HEK293 (cell line): ENCODE results near the gene FILIP1.

Source experiments
- BCL11A ChIP-seq: fragments of 450-650 bp; formaldehyde crosslinking; IDR thresholded peaks from 2 replicates; pipeline ENCODE4 v1.5.1; 2016; ENCODE audit warnings: low read depth, missing biosample characterization, missing genetic modification characterization
- GLIS2 ChIP-seq: fragments of 450-650 bp; formaldehyde crosslinking; IDR thresholded peaks from 2 replicates; pipeline ENCODE4 v1.5.1; 2016; ENCODE audit warnings: missing biosample characterization, missing genetic modification characterization
- HOXD13 ChIP-seq: sonication (generic); formaldehyde crosslinking; IDR thresholded peaks from 2 replicates; pipeline ENCODE4 v1.8.0; 2022; ENCODE audit warnings: missing genetic modification reagents, borderline replicate concordance
- OVOL3 ChIP-seq: fragments of 450-650 bp; formaldehyde crosslinking; IDR thresholded peaks from 2 replicates; pipeline ENCODE4 v1.5.1; 2016; ENCODE audit warnings: missing biosample characterization, missing genetic modification characterization
- PRDM1 ChIP-seq: fragments of 450-650 bp; formaldehyde crosslinking; IDR thresholded peaks from 2 replicates; pipeline ENCODE4; 2016; ENCODE audit warnings: missing biosample characterization, missing genetic modification characterization
- SP7 ChIP-seq: fragments of 450-650 bp; formaldehyde crosslinking; IDR thresholded peaks from 2 replicates; pipeline ENCODE4 v1.5.1; 2016; ENCODE audit warnings: missing biosample characterization, missing genetic modification characterization
- ZBTB1 ChIP-seq: fragments of 450-650 bp; formaldehyde crosslinking; IDR thresholded peaks from 2 replicates; pipeline ENCODE4 v1.5.1; 2016; ENCODE audit warnings: missing biosample characterization, missing genetic modification characterization
- ZBTB17 ChIP-seq: fragments of 450-650 bp; formaldehyde crosslinking; IDR thresholded peaks from 2 replicates; pipeline ENCODE4 v1.5.1; 2016; ENCODE audit warnings: missing biosample characterization, missing genetic modification characterization
- ZBTB21 ChIP-seq: fragments of 450-650 bp; formaldehyde crosslinking; IDR thresholded peaks from 2 replicates; pipeline ENCODE4 v1.5.1; 2017; ENCODE audit warnings: missing biosample characterization, missing genetic modification characterization
- ZBTB48 ChIP-seq: fragments of 450-650 bp; formaldehyde crosslinking; IDR thresholded peaks from 2 replicates; pipeline ENCODE4 v1.5.1; 2016; ENCODE audit warnings: missing biosample characterization, missing genetic modification characterization
- ZBTB7A ChIP-seq: fragments of 450-650 bp; formaldehyde crosslinking; IDR thresholded peaks from 2 replicates; pipeline ENCODE4 v1.5.1; 2016; ENCODE audit warnings: low read depth, missing biosample characterization, missing genetic modification characterization
- ZFP37 ChIP-seq: fragments of 450-650 bp; formaldehyde crosslinking; IDR thresholded peaks from 2 replicates; pipeline ENCODE4 v1.5.1; 2016; ENCODE audit warnings: missing biosample characterization, missing genetic modification characterization
- ZNF174 ChIP-seq: fragments of 450-650 bp; formaldehyde crosslinking; IDR thresholded peaks from 2 replicates; pipeline ENCODE4 v1.5.0; 2017; ENCODE audit warnings: missing biosample characterization, mild to moderate bottlenecking, missing genetic modification characterization
- ZNF184 ChIP-seq: fragments of 450-650 bp; IDR thresholded peaks from 2 replicates; pipeline ENCODE4 v1.5.1; 2018; ENCODE audit warnings: missing biosample characterization, mild to moderate bottlenecking, missing genetic modification characterization
- ZNF2 ChIP-seq: fragments of 450-650 bp; formaldehyde crosslinking; IDR thresholded peaks from 2 replicates; pipeline ENCODE4 v1.5.1; 2016; ENCODE audit warnings: missing biosample characterization, missing genetic modification characterization
- ZNF24 ChIP-seq: fragments of 450-650 bp; formaldehyde crosslinking; IDR thresholded peaks from 2 replicates; pipeline ENCODE4 v1.5.1; 2016; ENCODE audit warnings: missing biosample characterization, missing genetic modification characterization
- ZNF501 ChIP-seq: fragments of 450-650 bp; formaldehyde crosslinking; IDR thresholded peaks from 2 replicates; pipeline ENCODE4 v1.5.1; 2016; ENCODE audit warnings: missing biosample characterization, missing genetic modification characterization
- ZNF658 ChIP-seq: fragments of 450-650 bp; formaldehyde crosslinking; IDR thresholded peaks from 2 replicates; pipeline ENCODE4; 2016; ENCODE audit warnings: missing biosample characterization, missing genetic modification characterization
- ZNF664 ChIP-seq: fragments of 450-650 bp; formaldehyde crosslinking; IDR thresholded peaks from 2 replicates; pipeline ENCODE4 v1.5.1; 2016; ENCODE audit warnings: missing biosample characterization, missing genetic modification characterization
- TF ChIP-seq, protein P1 (sequence below): fragments of 450-650 bp; formaldehyde crosslinking; IDR thresholded peaks from 2 replicates; pipeline ENCODE4 v1.5.1; 2016; ENCODE audit warnings: missing biosample characterization, missing genetic modification characterization
- TF ChIP-seq, protein P2 (sequence below): fragments of 450-650 bp; formaldehyde crosslinking; IDR thresholded peaks from 2 replicates; pipeline ENCODE4 v1.5.1; 2016; ENCODE audit warnings: missing biosample characterization, missing genetic modification characterization
- TF ChIP-seq, protein P3 (sequence below): fragments of 450-650 bp; formaldehyde crosslinking; IDR thresholded peaks from 2 replicates; pipeline ENCODE4 v1.5.1; 2016; ENCODE audit warnings: missing biosample characterization, missing genetic modification characterization, borderline replicate concordance
- TF ChIP-seq, protein P4 (sequence below): fragments of 450-650 bp; formaldehyde crosslinking; IDR thresholded peaks from 2 replicates; pipeline ENCODE4 v1.5.1; 2016; ENCODE audit warnings: missing biosample characterization, missing genetic modification characterization
- TF ChIP-seq, protein P5 (sequence below): fragments of 450-650 bp; formaldehyde crosslinking; IDR thresholded peaks from 2 replicates; pipeline ENCODE4 v1.5.1; 2016; ENCODE audit warnings: missing biosample characterization, missing genetic modification characterization, borderline replicate concordance
- TF ChIP-seq, protein P6 (sequence below): fragments of 450-650 bp; formaldehyde crosslinking; IDR thresholded peaks from 2 replicates; pipeline ENCODE4 v1.5.1; 2016; ENCODE audit warnings: missing biosample characterization, missing genetic modification characterization

Gene FILIP1

DNA sequence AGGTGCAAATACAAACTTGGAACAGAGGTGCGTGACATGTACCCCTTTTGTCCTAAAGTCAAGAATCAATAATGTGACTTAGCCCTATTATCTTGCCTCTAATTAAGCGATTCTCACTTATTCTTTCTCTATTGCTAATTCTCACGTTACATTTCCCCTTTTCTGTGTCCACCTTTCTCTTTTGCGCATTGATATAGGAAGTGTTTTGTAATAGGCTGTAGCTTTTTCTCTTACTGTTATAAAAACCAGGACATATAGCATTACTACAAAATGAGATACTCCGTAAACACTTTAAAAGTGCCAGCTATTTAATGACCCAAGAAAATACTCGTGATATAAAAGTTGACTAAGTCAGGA, 208.3 kb downstream of the FILIP1 start (continued):
- TF ChIP-seq, protein P1, sequence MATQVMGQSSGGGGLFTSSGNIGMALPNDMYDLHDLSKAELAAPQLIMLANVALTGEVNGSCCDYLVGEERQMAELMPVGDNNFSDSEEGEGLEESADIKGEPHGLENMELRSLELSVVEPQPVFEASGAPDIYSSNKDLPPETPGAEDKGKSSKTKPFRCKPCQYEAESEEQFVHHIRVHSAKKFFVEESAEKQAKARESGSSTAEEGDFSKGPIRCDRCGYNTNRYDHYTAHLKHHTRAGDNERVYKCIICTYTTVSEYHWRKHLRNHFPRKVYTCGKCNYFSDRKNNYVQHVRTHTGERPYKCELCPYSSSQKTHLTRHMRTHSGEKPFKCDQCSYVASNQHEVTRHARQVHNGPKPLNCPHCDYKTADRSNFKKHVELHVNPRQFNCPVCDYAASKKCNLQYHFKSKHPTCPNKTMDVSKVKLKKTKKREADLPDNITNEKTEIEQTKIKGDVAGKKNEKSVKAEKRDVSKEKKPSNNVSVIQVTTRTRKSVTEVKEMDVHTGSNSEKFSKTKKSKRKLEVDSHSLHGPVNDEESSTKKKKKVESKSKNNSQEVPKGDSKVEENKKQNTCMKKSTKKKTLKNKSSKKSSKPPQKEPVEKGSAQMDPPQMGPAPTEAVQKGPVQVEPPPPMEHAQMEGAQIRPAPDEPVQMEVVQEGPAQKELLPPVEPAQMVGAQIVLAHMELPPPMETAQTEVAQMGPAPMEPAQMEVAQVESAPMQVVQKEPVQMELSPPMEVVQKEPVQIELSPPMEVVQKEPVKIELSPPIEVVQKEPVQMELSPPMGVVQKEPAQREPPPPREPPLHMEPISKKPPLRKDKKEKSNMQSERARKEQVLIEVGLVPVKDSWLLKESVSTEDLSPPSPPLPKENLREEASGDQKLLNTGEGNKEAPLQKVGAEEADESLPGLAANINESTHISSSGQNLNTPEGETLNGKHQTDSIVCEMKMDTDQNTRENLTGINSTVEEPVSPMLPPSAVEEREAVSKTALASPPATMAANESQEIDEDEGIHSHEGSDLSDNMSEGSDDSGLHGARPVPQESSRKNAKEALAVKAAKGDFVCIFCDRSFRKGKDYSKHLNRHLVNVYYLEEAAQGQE (tag by site-specific recombination) = 0 out of 2 replicates have a peak, but pooled peaks have one; percentile 8
- TF ChIP-seq HOXD13 (CRISPR knock-in tag) (0 out of 2 replicates have a peak, but pooled peaks have one; percentile 7), OVOL3 (no peak), ZBTB21 (no peak), PRDM1 (peak; percentile 91), ZFP37 (tag by site-specific recombination) (0 out of 2 replicates have a peak, but pooled peaks have one; percentile 54), ZBTB7A (tag by site-specific recombination) (no peak), BCL11A (tag by site-specific recombination) (peak; percentile 47; the same call in 1 of the 2 replicates), ZBTB1 (no peak), ZNF184 (tag by site-specific recombination) (no peak), ZNF2 (tag by site-specific recombination) (no peak; the same call in 1 of the 2 replicates), ZBTB48 (tag by site-specific recombination) (no peak), ZNF664 (tag by site-specific recombination) (peak; percentile 34; the same call in 1 of the 2 replicates), ZBTB17 (tag by site-specific recombination) (no peak), ZNF174 (no peak), SP7 (tag by site-specific recombination) (no peak), ZNF501 (tag by site-specific recombination) (0 out of 2 replicates have a peak, but pooled peaks have one; percentile 29), ZNF658 (no peak), GLIS2 (no peak), ZNF24 (tag by site-specific recombination) (no peak)
- TF ChIP-seq, protein P2, sequence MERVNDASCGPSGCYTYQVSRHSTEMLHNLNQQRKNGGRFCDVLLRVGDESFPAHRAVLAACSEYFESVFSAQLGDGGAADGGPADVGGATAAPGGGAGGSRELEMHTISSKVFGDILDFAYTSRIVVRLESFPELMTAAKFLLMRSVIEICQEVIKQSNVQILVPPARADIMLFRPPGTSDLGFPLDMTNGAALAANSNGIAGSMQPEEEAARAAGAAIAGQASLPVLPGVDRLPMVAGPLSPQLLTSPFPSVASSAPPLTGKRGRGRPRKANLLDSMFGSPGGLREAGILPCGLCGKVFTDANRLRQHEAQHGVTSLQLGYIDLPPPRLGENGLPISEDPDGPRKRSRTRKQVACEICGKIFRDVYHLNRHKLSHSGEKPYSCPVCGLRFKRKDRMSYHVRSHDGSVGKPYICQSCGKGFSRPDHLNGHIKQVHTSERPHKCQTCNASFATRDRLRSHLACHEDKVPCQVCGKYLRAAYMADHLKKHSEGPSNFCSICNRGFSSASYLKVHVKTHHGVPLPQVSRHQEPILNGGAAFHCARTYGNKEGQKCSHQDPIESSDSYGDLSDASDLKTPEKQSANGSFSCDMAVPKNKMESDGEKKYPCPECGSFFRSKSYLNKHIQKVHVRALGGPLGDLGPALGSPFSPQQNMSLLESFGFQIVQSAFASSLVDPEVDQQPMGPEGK (tag by site-specific recombination) = no peak
- TF ChIP-seq, protein P3, sequence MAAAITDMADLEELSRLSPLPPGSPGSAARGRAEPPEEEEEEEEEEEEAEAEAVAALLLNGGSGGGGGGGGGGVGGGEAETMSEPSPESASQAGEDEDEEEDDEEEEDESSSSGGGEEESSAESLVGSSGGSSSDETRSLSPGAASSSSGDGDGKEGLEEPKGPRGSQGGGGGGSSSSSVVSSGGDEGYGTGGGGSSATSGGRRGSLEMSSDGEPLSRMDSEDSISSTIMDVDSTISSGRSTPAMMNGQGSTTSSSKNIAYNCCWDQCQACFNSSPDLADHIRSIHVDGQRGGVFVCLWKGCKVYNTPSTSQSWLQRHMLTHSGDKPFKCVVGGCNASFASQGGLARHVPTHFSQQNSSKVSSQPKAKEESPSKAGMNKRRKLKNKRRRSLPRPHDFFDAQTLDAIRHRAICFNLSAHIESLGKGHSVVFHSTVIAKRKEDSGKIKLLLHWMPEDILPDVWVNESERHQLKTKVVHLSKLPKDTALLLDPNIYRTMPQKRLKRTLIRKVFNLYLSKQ (tag by site-specific recombination) = no peak
- TF ChIP-seq, protein P4, sequence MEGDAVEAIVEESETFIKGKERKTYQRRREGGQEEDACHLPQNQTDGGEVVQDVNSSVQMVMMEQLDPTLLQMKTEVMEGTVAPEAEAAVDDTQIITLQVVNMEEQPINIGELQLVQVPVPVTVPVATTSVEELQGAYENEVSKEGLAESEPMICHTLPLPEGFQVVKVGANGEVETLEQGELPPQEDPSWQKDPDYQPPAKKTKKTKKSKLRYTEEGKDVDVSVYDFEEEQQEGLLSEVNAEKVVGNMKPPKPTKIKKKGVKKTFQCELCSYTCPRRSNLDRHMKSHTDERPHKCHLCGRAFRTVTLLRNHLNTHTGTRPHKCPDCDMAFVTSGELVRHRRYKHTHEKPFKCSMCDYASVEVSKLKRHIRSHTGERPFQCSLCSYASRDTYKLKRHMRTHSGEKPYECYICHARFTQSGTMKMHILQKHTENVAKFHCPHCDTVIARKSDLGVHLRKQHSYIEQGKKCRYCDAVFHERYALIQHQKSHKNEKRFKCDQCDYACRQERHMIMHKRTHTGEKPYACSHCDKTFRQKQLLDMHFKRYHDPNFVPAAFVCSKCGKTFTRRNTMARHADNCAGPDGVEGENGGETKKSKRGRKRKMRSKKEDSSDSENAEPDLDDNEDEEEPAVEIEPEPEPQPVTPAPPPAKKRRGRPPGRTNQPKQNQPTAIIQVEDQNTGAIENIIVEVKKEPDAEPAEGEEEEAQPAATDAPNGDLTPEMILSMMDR (tag by site-specific recombination) = no peak
- TF ChIP-seq, protein P5, sequence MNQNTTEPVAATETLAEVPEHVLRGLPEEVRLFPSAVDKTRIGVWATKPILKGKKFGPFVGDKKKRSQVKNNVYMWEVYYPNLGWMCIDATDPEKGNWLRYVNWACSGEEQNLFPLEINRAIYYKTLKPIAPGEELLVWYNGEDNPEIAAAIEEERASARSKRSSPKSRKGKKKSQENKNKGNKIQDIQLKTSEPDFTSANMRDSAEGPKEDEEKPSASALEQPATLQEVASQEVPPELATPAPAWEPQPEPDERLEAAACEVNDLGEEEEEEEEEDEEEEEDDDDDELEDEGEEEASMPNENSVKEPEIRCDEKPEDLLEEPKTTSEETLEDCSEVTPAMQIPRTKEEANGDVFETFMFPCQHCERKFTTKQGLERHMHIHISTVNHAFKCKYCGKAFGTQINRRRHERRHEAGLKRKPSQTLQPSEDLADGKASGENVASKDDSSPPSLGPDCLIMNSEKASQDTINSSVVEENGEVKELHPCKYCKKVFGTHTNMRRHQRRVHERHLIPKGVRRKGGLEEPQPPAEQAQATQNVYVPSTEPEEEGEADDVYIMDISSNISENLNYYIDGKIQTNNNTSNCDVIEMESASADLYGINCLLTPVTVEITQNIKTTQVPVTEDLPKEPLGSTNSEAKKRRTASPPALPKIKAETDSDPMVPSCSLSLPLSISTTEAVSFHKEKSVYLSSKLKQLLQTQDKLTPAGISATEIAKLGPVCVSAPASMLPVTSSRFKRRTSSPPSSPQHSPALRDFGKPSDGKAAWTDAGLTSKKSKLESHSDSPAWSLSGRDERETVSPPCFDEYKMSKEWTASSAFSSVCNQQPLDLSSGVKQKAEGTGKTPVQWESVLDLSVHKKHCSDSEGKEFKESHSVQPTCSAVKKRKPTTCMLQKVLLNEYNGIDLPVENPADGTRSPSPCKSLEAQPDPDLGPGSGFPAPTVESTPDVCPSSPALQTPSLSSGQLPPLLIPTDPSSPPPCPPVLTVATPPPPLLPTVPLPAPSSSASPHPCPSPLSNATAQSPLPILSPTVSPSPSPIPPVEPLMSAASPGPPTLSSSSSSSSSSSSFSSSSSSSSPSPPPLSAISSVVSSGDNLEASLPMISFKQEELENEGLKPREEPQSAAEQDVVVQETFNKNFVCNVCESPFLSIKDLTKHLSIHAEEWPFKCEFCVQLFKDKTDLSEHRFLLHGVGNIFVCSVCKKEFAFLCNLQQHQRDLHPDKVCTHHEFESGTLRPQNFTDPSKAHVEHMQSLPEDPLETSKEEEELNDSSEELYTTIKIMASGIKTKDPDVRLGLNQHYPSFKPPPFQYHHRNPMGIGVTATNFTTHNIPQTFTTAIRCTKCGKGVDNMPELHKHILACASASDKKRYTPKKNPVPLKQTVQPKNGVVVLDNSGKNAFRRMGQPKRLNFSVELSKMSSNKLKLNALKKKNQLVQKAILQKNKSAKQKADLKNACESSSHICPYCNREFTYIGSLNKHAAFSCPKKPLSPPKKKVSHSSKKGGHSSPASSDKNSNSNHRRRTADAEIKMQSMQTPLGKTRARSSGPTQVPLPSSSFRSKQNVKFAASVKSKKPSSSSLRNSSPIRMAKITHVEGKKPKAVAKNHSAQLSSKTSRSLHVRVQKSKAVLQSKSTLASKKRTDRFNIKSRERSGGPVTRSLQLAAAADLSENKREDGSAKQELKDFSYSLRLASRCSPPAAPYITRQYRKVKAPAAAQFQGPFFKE = no peak
- TF ChIP-seq, protein P6, sequence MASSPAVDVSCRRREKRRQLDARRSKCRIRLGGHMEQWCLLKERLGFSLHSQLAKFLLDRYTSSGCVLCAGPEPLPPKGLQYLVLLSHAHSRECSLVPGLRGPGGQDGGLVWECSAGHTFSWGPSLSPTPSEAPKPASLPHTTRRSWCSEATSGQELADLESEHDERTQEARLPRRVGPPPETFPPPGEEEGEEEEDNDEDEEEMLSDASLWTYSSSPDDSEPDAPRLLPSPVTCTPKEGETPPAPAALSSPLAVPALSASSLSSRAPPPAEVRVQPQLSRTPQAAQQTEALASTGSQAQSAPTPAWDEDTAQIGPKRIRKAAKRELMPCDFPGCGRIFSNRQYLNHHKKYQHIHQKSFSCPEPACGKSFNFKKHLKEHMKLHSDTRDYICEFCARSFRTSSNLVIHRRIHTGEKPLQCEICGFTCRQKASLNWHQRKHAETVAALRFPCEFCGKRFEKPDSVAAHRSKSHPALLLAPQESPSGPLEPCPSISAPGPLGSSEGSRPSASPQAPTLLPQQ (tag by site-specific recombination) = no peak
